Measurements from ENCODE around the gene MBTD1. TPM values are rescaled to one million over a fixed set of nuclear protein-coding genes. Genes with fewer than 3 reads are reported as not detected.

Gene MBTD1
- total and polyA plus RNA-seq, 5 donors from 2014 or later = 4.3 to 27.4 (median 6.0) TPM

GRCh38 chr17:51251010-51251409, 8.8 kb downstream of the MBTD1 start:
- H3K4me1 ChIP-seq (ENCODE audit: control insufficient read depth, insufficient read depth, low read length, poor library complexity, severe bottlenecking) = peaks cover 9% of the 10 kb centered on the region
- H3K27me3 ChIP-seq (ENCODE audit: control insufficient read depth, insufficient read depth, low read length) = no peaks in the 10 kb centered on the region
- H3K36me3 Mint-ChIP-seq = peaks cover 25% of the 10 kb centered on the region
- no peak overlapping the region for H3K27ac Mint-ChIP-seq
- DNase-seq (no peak), ATAC-seq (ENCODE audit: low read depth in 2 of 2) (no peak)
- peaks cover 27 to 48% (median 32%) of the 10 kb centered on the region in 4 donors for H3K4me1 Mint-ChIP-seq
- no peak overlapping the region for H3K4me3 ChIP-seq (ENCODE audit: low read depth, low read length)
- no peaks in the 10 kb centered on the region for H3K9me3 ChIP-seq (ENCODE audit: control insufficient read depth in 2 of 2, low read length in 2 of 2)
- H3K27me3 Mint-ChIP-seq = no peaks in the 10 kb centered on the region
- H3K9me3 Mint-ChIP-seq = no peaks in the 10 kb centered on the region
- peak overlapping the region in 2 of 4 donors; percentile 21 to 27 for H3K4me3 Mint-ChIP-seq
- no peak overlapping the region for H3K27ac ChIP-seq (ENCODE audit: insufficient read depth, low read length, poor library complexity, severe bottlenecking)
- H3K36me3 ChIP-seq (ENCODE audit: control insufficient read depth, insufficient read depth, low read length) = peaks cover 23% of the 10 kb centered on the region

GRCh38 chr17:51250314-51250840, 9.5 kb downstream of the MBTD1 start:
- no peaks in the 10 kb centered on the region for H3K27me3 ChIP-seq (ENCODE audit: control insufficient read depth, insufficient read depth, low read length)
- H3K36me3 ChIP-seq (ENCODE audit: control insufficient read depth, insufficient read depth, low read length) = peaks cover 19% of the 10 kb centered on the region
- Mint-ChIP-seq H3K27me3 (no peaks in the 10 kb centered on the region), H3K36me3 (peaks cover 25% of the 10 kb centered on the region), H3K4me3 (no peak overlapping the region), H3K27ac (no peak overlapping the region), H3K4me1 (peaks cover 25 to 42% (median 29%) of the 10 kb centered on the region in 4 donors), H3K9me3 (no peaks in the 10 kb centered on the region)
- DNase-seq = no peak
- no peak overlapping the region for H3K27ac ChIP-seq (ENCODE audit: insufficient read depth, low read length, poor library complexity, severe bottlenecking)
- H3K4me1 ChIP-seq (ENCODE audit: control insufficient read depth, insufficient read depth, low read length, poor library complexity, severe bottlenecking) = peaks cover 9% of the 10 kb centered on the region
- H3K9me3 ChIP-seq (ENCODE audit: control insufficient read depth in 2 of 2, low read length in 2 of 2) = no peaks in the 10 kb centered on the region
- ATAC-seq (ENCODE audit: low read depth in 2 of 2) = no peak
- H3K4me3 ChIP-seq (ENCODE audit: low read depth, low read length) = no peak overlapping the region

GRCh38 chr17:51245535-51245934, 14.3 kb downstream of the MBTD1 start:
- H3K4me1 ChIP-seq (ENCODE audit: control insufficient read depth, insufficient read depth, low read length, poor library complexity, severe bottlenecking) = no peaks in the 10 kb centered on the region
- DNase-seq = no peak
- peaks cover 12% of the 10 kb centered on the region for H3K36me3 Mint-ChIP-seq

GRCh38 chr17:51244041-51244440, 15.8 kb downstream of the MBTD1 start:
- no peaks in the 10 kb centered on the region for H3K4me1 ChIP-seq (ENCODE audit: control insufficient read depth, insufficient read depth, low read length, poor library complexity, severe bottlenecking)
- Mint-ChIP-seq H3K4me3 (no peak overlapping the region), H3K27me3 (no peaks in the 10 kb centered on the region), H3K27ac (no peak overlapping the region), H3K36me3 (peaks cover 10% of the 10 kb centered on the region), H3K9me3 (no peaks in the 10 kb centered on the region), H3K4me1 (peaks cover 13 to 48% (median 35%) of the 10 kb centered on the region in 4 donors)
- no peak overlapping the region for H3K4me3 ChIP-seq (ENCODE audit: low read depth, low read length)
- ATAC-seq (ENCODE audit: low read depth in 2 of 2) = no peak
- no peak overlapping the region for H3K27ac ChIP-seq (ENCODE audit: insufficient read depth, low read length, poor library complexity, severe bottlenecking)
- H3K9me3 ChIP-seq (ENCODE audit: control insufficient read depth in 2 of 2, low read length in 2 of 2) = no peaks in the 10 kb centered on the region
- H3K27me3 ChIP-seq (ENCODE audit: control insufficient read depth, insufficient read depth, low read length) = no peaks in the 10 kb centered on the region
- no peak for DNase-seq
- no peaks in the 10 kb centered on the region for H3K36me3 ChIP-seq (ENCODE audit: control insufficient read depth, insufficient read depth, low read length)

More at GRCh38 chr17:51245535-51245934, 14.3 kb downstream of the MBTD1 start:
- Mint-ChIP-seq H3K27me3 (no peaks in the 10 kb centered on the region), H3K27ac (no peak overlapping the region), H3K4me1 (peaks cover 11 to 37% (median 26%) of the 10 kb centered on the region in 4 donors), H3K4me3 (no peak overlapping the region), H3K9me3 (no peaks in the 10 kb centered on the region)
- Histone ChIP-seq H3K27me3 (ENCODE audit: control insufficient read depth, insufficient read depth, low read length) (no peaks in the 10 kb centered on the region), H3K9me3 (ENCODE audit: control insufficient read depth in 2 of 2, low read length in 2 of 2) (no peaks in the 10 kb centered on the region), H3K36me3 (ENCODE audit: control insufficient read depth, insufficient read depth, low read length) (no peaks in the 10 kb centered on the region), H3K27ac (ENCODE audit: insufficient read depth, low read length, poor library complexity, severe bottlenecking) (no peak overlapping the region), H3K4me3 (ENCODE audit: low read depth, low read length) (no peak overlapping the region)
- ATAC-seq (ENCODE audit: low read depth in 2 of 2) = no peak

- H3K4me3 Mint-ChIP-seq = no peak overlapping the region
These were observed 19.6 kb downstream of the MBTD1 start for GRCh38 chr17:51240275-51240674.

GRCh38 chr17:51238255-51238887, 21.5 kb downstream of the MBTD1 start:
- H3K27me3 ChIP-seq (ENCODE audit: control insufficient read depth, insufficient read depth, low read length) = no peaks in the 10 kb centered on the region
- Mint-ChIP-seq H3K9me3 (no peaks in the 10 kb centered on the region), H3K4me3 (peak overlapping the region in 3 of 4 donors; percentile 19 to 65 (median 52)), H3K36me3 (peaks cover 3% of the 10 kb centered on the region), H3K27me3 (no peaks in the 10 kb centered on the region), H3K27ac (peak overlapping the region in 2 of 3 donors; percentile 8 to 31), H3K4me1 (peaks cover 29 to 79% (median 52%) of the 10 kb centered on the region in 4 donors)
- no peaks in the 10 kb centered on the region for H3K9me3 ChIP-seq (ENCODE audit: control insufficient read depth in 2 of 2, low read length in 2 of 2)
- DNase-seq = peak in 1 of 3 donors; percentile 22
- peak overlapping the region; percentile 54 for H3K4me3 ChIP-seq (ENCODE audit: low read depth, low read length)
- no peak overlapping the region for H3K27ac ChIP-seq (ENCODE audit: insufficient read depth, low read length, poor library complexity, severe bottlenecking)
- peak; percentile 60 to 66 for ATAC-seq (ENCODE audit: low read depth in 2 of 2)
- no peaks in the 10 kb centered on the region for H3K36me3 ChIP-seq (ENCODE audit: control insufficient read depth, insufficient read depth, low read length)
- H3K4me1 ChIP-seq (ENCODE audit: control insufficient read depth, insufficient read depth, low read length, poor library complexity, severe bottlenecking) = peaks cover 6% of the 10 kb centered on the region

More at GRCh38 chr17:51240275-51240674, 19.6 kb downstream of the MBTD1 start:
- Mint-ChIP-seq H3K27me3 (no peaks in the 10 kb centered on the region), H3K9me3 (no peaks in the 10 kb centered on the region), H3K4me1 (peaks cover 24 to 75% (median 52%) of the 10 kb centered on the region in 4 donors), H3K36me3 (peaks cover 3% of the 10 kb centered on the region), H3K27ac (no peak overlapping the region)
- no peaks in the 10 kb centered on the region for H3K36me3 ChIP-seq (ENCODE audit: control insufficient read depth, insufficient read depth, low read length)
- H3K27ac ChIP-seq (ENCODE audit: insufficient read depth, low read length, poor library complexity, severe bottlenecking) = no peak overlapping the region
- no peak overlapping the region for H3K4me3 ChIP-seq (ENCODE audit: low read depth, low read length)
- peaks cover 6% of the 10 kb centered on the region for H3K4me1 ChIP-seq (ENCODE audit: control insufficient read depth, insufficient read depth, low read length, poor library complexity, severe bottlenecking)
- no peak for ATAC-seq (ENCODE audit: low read depth in 2 of 2)
- no peak for DNase-seq
- H3K9me3 ChIP-seq (ENCODE audit: control insufficient read depth in 2 of 2, low read length in 2 of 2) = no peaks in the 10 kb centered on the region
- no peaks in the 10 kb centered on the region for H3K27me3 ChIP-seq (ENCODE audit: control insufficient read depth, insufficient read depth, low read length)

GRCh38 chr17:51234162-51234561, 25.7 kb downstream of the MBTD1 start:
- DNase-seq = no peak
- Histone ChIP-seq H3K4me1 (ENCODE audit: control insufficient read depth, insufficient read depth, low read length, poor library complexity, severe bottlenecking) (peaks cover 6% of the 10 kb centered on the region), H3K27me3 (ENCODE audit: control insufficient read depth, insufficient read depth, low read length) (no peaks in the 10 kb centered on the region), H3K36me3 (ENCODE audit: control insufficient read depth, insufficient read depth, low read length) (no peaks in the 10 kb centered on the region), H3K9me3 (ENCODE audit: control insufficient read depth in 2 of 2, low read length in 2 of 2) (no peaks in the 10 kb centered on the region), H3K27ac (ENCODE audit: insufficient read depth, low read length, poor library complexity, severe bottlenecking) (no peak overlapping the region), H3K4me3 (ENCODE audit: low read depth, low read length) (no peak overlapping the region)
- Mint-ChIP-seq H3K36me3 (no peaks in the 10 kb centered on the region), H3K4me1 (peaks cover 37 to 69% (median 54%) of the 10 kb centered on the region in 4 donors), H3K27me3 (no peaks in the 10 kb centered on the region), H3K27ac (no peak overlapping the region), H3K4me3 (no peak overlapping the region), H3K9me3 (no peaks in the 10 kb centered on the region)
- no peak for ATAC-seq (ENCODE audit: low read depth in 2 of 2)

GRCh38 chr17:51231999-51232398, 27.9 kb downstream of the MBTD1 start:
- no peak overlapping the region for H3K4me3 ChIP-seq (ENCODE audit: low read depth, low read length)
- peak overlapping the region in 1 of 3 donors; percentile 45 for H3K27ac Mint-ChIP-seq
- DNase-seq (no peak), ATAC-seq (ENCODE audit: low read depth in 2 of 2) (no peak)
- H3K9me3 ChIP-seq (ENCODE audit: control insufficient read depth in 2 of 2, low read length in 2 of 2) = no peaks in the 10 kb centered on the region
- no peaks in the 10 kb centered on the region for H3K27me3 Mint-ChIP-seq
- H3K4me3 Mint-ChIP-seq = no peak overlapping the region
- H3K9me3 Mint-ChIP-seq = no peaks in the 10 kb centered on the region
- no peaks in the 10 kb centered on the region for H3K36me3 ChIP-seq (ENCODE audit: control insufficient read depth, insufficient read depth, low read length)
- no peaks in the 10 kb centered on the region for H3K4me1 ChIP-seq (ENCODE audit: control insufficient read depth, insufficient read depth, low read length, poor library complexity, severe bottlenecking)
- peaks cover 33 to 58% (median 46%) of the 10 kb centered on the region in 4 donors for H3K4me1 Mint-ChIP-seq
- H3K27me3 ChIP-seq (ENCODE audit: control insufficient read depth, insufficient read depth, low read length) = no peaks in the 10 kb centered on the region
- no peaks in the 10 kb centered on the region for H3K36me3 Mint-ChIP-seq
- H3K27ac ChIP-seq (ENCODE audit: insufficient read depth, low read length, poor library complexity, severe bottlenecking) = no peak overlapping the region
